K562 (cell line): Measurements from ENCODE around the gene ARHGAP26. TPM values are rescaled to one million over a fixed set of nuclear protein-coding genes. Genes with fewer than 3 reads are reported as not detected.

Experiments
- BCL6 ChIP-seq: fragments of 250-450 bp; sonication (Bioruptor Pico); IDR thresholded peaks from 2 replicates; pipeline ENCODE4 v1.4.0; 2020
- CTCFL ChIP-seq: IDR thresholded peaks from 2 replicates; pipeline ENCODE4 v1.6.1; 2011; ENCODE audit warnings: borderline replicate concordance, low read depth, mild to moderate bottlenecking, moderate library complexity, low read length; ENCODE audit not compliant: insufficient read depth, poor library complexity, severe bottlenecking
- HCFC1 ChIP-seq: IDR thresholded peaks from 2 replicates; pipeline ENCODE4 v1.6.1; 2012; ENCODE audit warnings: low read depth, low read length, improper control_type of control experiment
- MECOM ChIP-seq: fragments of 250-450 bp; sonication (Bioruptor Pico); IDR thresholded peaks from 2 replicates; pipeline ENCODE4 v1.8.0; 2022; ENCODE audit warnings: inconsistent platforms
- MGA ChIP-seq: fragments of 450-650 bp; IDR thresholded peaks from 2 replicates; pipeline ENCODE4 v1.6.1; 2016; ENCODE audit warnings: mild to moderate bottlenecking, moderate library complexity
- RBM39 ChIP-seq: fragments of 200-400 bp; formaldehyde crosslinking; optimal IDR thresholded peaks from 2 replicates; pipeline ENCODE3; 2018; ENCODE audit warnings: low read depth, low read length
- RREB1 ChIP-seq: fragments of 250-450 bp; sonication (Bioruptor Pico); IDR thresholded peaks from 2 replicates; pipeline ENCODE4 v1.4.0; 2020
- ZNF23 ChIP-seq: fragments of 250-450 bp; sonication (Bioruptor Pico); IDR thresholded peaks from 2 replicates; pipeline ENCODE4 v1.4.0; 2020; ENCODE audit warnings: mild to moderate bottlenecking
- polyA plus RNA-seq, 8 experiments: library from polyadenylated mRNA; depleted of rRNA in 4 of 8; stranded (reverse) in 5 of 8; unstranded in 3 of 8; fragments of >200 nt; fragmentation: Nextera tagmentation in 2 of 8; fragmentation: Illumina TruSeq in 1 of 8; extraction: Ambion mirVana in 2 of 8; extraction: Trizol in 1 of 8; gene quantifications; 2 replicates each; pipeline versions ENCODE4 v1.2.1 to v1.2.3, GENCODE V29; 2011 to 2014; ENCODE audit warnings: inconsistent platforms in 1 of 8, missing spikeins in 1 of 8
- total RNA-seq, 7 experiments: library from RNA; depleted of rRNA in 6 of 7; stranded (reverse); fragments of >200 nt in 6 of 7; fragmentation: Illumina TruSeq in 2 of 7; extraction: Trizol in 2 of 7; gene quantifications; 2 replicates each; pipeline versions ENCODE4 v1.2.1 to v1.2.3, GENCODE V29; 2011 to 2021; ENCODE audit warnings: low replicate concordance in 1 of 7

Gene ARHGAP26
- total and polyA plus RNA-seq, 9 of the 15 experiments (the other 6 are each of a cell fraction or from before 2014, with no cell fraction given): 0.13 to 1.1 (median 0.55) TPM

GRCh38 chr5:143200781-143201398 lies 430.7 kb downstream of the ARHGAP26 start (continued):
- TF ChIP-seq MGA (no peak), BCL6 (no peak), CTCFL (no peak), RBM39 (no peak), RREB1 (CRISPR knock-in tag) (no peak), ZNF23 (CRISPR knock-in tag) (no peak), HCFC1 (no peak), MECOM (no peak)
